SK-N-SH (cell line): Measurements from ENCODE around the gene C17orf100.

Source experiments
- EP300 ChIP-seq, 2 experiments: IDR thresholded peaks; 2 replicates each; pipeline versions ENCODE4 v1.4.0 to v1.6.1; 2012; ENCODE audit warnings: borderline replicate concordance in 1 of 2, low read depth in 1 of 2, low read length in 1 of 2
- MEF2A ChIP-seq: IDR thresholded peaks from 2 replicates; pipeline ENCODE4 v1.4.0; 2012; ENCODE audit warnings: low read depth, borderline replicate concordance
- POLR2AphosphoS5 ChIP-seq: IDR thresholded peaks from 2 replicates; pipeline ENCODE4 v1.6.1; 2012; ENCODE audit warnings: low read depth, low read length
- RCOR1 ChIP-seq: fragments of 150-350 bp; IDR thresholded peaks from 2 replicates; pipeline ENCODE4 v1.6.1; 2017; ENCODE audit warnings: antibody characterized with exemption, low read length
- RFX5 ChIP-seq: IDR thresholded peaks from 2 replicates; pipeline ENCODE4 v1.6.1; 2012; ENCODE audit warnings: mild to moderate bottlenecking, improper control_type of control experiment, low read length
- SIN3A ChIP-seq: IDR thresholded peaks from 2 replicates; pipeline ENCODE4 v1.6.1; 2012; ENCODE audit warnings: low read depth, mild to moderate bottlenecking, low read length, moderate library complexity, borderline replicate concordance
- SMC3 ChIP-seq: IDR thresholded peaks from 2 replicates; pipeline ENCODE4 v1.6.1; 2012; ENCODE audit warnings: low read depth, low read length, improper control_type of control experiment
- TAF1 ChIP-seq: IDR thresholded peaks from 2 replicates; pipeline ENCODE4 v1.6.1; 2012; ENCODE audit warnings: low read depth, mild to moderate bottlenecking, low read length, moderate library complexity, borderline replicate concordance
- TF ChIP-seq, protein P1 (sequence below): fragments of 200-600 bp; sonication (generic); IDR thresholded peaks from 2 replicates; pipeline ENCODE4 v1.6.1; 2017; ENCODE audit warnings: antibody characterized with exemption, mild to moderate bottlenecking, moderate library complexity
- TF ChIP-seq, protein P2 (sequence below): IDR thresholded peaks from 2 replicates; pipeline ENCODE4; 2012

DNA sequence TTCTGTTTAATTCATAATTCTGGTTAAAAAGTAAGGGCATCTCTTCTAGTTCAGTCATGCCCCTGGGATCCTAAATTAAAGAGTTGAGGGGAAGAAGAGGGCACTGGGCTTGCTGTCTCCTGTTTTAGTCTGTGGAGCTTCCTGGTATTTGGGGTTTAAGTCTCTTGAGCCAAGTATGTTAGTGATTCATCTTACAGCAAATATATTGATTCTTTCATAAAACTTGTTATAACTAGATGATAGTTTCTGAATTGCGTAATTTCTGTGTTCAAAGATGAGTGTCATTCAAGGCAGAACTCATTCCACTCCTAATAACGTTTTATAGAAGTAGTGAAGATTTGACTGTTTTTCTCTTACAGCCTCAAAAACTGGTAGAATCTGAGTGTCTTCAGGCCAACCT, 9.0 kb upstream of the C17orf100 start:
- TF ChIP-seq MEF2A (no peak), POLR2AphosphoS5 (no peak), SIN3A (no peak), RFX5 (no peak), TAF1 (no peak), EP300 (IDR thresholded peaks at IDR 0.05; ENCODE audit: borderline replicate concordance in 1 of 2, low read depth in 1 of 2, low read length in 1 of 2) (no peak), SMC3 (no peak), RCOR1 (no peak)
- TF ChIP-seq, protein P1, sequence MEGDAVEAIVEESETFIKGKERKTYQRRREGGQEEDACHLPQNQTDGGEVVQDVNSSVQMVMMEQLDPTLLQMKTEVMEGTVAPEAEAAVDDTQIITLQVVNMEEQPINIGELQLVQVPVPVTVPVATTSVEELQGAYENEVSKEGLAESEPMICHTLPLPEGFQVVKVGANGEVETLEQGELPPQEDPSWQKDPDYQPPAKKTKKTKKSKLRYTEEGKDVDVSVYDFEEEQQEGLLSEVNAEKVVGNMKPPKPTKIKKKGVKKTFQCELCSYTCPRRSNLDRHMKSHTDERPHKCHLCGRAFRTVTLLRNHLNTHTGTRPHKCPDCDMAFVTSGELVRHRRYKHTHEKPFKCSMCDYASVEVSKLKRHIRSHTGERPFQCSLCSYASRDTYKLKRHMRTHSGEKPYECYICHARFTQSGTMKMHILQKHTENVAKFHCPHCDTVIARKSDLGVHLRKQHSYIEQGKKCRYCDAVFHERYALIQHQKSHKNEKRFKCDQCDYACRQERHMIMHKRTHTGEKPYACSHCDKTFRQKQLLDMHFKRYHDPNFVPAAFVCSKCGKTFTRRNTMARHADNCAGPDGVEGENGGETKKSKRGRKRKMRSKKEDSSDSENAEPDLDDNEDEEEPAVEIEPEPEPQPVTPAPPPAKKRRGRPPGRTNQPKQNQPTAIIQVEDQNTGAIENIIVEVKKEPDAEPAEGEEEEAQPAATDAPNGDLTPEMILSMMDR, result no peak
- TF ChIP-seq, protein P2, sequence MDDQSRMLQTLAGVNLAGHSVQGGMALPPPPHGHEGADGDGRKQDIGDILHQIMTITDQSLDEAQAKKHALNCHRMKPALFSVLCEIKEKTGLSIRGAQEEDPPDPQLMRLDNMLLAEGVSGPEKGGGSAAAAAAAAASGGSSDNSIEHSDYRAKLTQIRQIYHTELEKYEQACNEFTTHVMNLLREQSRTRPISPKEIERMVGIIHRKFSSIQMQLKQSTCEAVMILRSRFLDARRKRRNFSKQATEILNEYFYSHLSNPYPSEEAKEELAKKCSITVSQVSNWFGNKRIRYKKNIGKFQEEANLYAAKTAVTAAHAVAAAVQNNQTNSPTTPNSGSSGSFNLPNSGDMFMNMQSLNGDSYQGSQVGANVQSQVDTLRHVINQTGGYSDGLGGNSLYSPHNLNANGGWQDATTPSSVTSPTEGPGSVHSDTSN, result no peak
